NCI-H2171 treated with DMSO at 0.1 percent for 48 hours (cell line): ENCODE measurements around the gene CACNA1E.

Experiments
- DNase-seq: peaks from one replicate; lab custom pipeline; 2025; lab: John Stamatoyannopoulos, UW

CACNA1E gene

GRCh38 chr1:181583598-181583997 lies 100.3 kb downstream of the CACNA1E start:
- no peak for DNase-seq

- no peak for DNase-seq
Measured at GRCh38 chr1:181587870-181588438, 104.6 kb downstream of the CACNA1E start.

GRCh38 chr1:181588631-181589030 lies 105.3 kb downstream of the CACNA1E start:
- DNase-seq = no peak

GRCh38 chr1:181592255-181592859 lies 109.0 kb downstream of the CACNA1E start:
- DNase-seq = no peak

- DNase-seq = no peak
Measured at GRCh38 chr1:181593042-181593441, 109.7 kb downstream of the CACNA1E start.

- DNase-seq = no peak
Measured at GRCh38 chr1:181594553-181594952, 111.2 kb downstream of the CACNA1E start.

- peak; percentile 6 for DNase-seq
Measured at GRCh38 chr1:181595234-181595633, 111.9 kb downstream of the CACNA1E start.

- peak; percentile 17 for DNase-seq
Measured at GRCh38 chr1:181601186-181601950, 118.1 kb downstream of the CACNA1E start.

- DNase-seq = no peak
Measured at GRCh38 chr1:181603735-181604410, 120.6 kb downstream of the CACNA1E start.

- no peak for DNase-seq
Measured at GRCh38 chr1:181604482-181605249, 121.3 kb downstream of the CACNA1E start.

- DNase-seq = no peak
Measured at GRCh38 chr1:181607524-181607923, 124.2 kb downstream of the CACNA1E start.

GRCh38 chr1:181608386-181608785 lies 125.1 kb downstream of the CACNA1E start:
- no peak for DNase-seq

GRCh38 chr1:181608948-181609347 lies 125.6 kb downstream of the CACNA1E start:
- no peak for DNase-seq

GRCh38 chr1:181612100-181612499 lies 128.8 kb downstream of the CACNA1E start:
- DNase-seq = no peak

GRCh38 chr1:181618559-181618958 lies 135.2 kb downstream of the CACNA1E start:
- no peak for DNase-seq

- no peak for DNase-seq
Measured at GRCh38 chr1:181620183-181620582, 136.9 kb downstream of the CACNA1E start.

GRCh38 chr1:181623850-181624249 lies 140.5 kb downstream of the CACNA1E start:
- no peak for DNase-seq

- DNase-seq = no peak
Measured at GRCh38 chr1:181626279-181626938, 143.1 kb downstream of the CACNA1E start.

GRCh38 chr1:181630398-181630797 lies 147.1 kb downstream of the CACNA1E start:
- no peak for DNase-seq

GRCh38 chr1:181630838-181631237 lies 147.5 kb downstream of the CACNA1E start:
- DNase-seq = no peak

GRCh38 chr1:181632492-181632891 lies 149.2 kb downstream of the CACNA1E start:
- DNase-seq = no peak
